Loucy (cell line): Measurements from ENCODE around the gene RIMBP2.

Source experiments
- H2AFZ ChIP-seq: fragments of 200-600 bp; sonication (generic); 2 replicates; pipeline ENCODE4 v1.6.0; 2016; ENCODE audit warnings: antibody characterized with exemption, mild to moderate bottlenecking, low read length, moderate library complexity
- H3F3A ChIP-seq: fragments of 200-600 bp; 2 replicates; pipeline ENCODE4 v1.6.0; 2016; ENCODE audit warnings: antibody characterized with exemption, low read depth, mild to moderate bottlenecking
- H3K27me3 ChIP-seq: fragments of 200-600 bp; sonication (generic); 2 replicates; pipeline ENCODE4 v1.6.1; 2014; ENCODE audit warnings: low read length, mild to moderate bottlenecking; ENCODE audit not compliant: insufficient read depth, poor library complexity, severe bottlenecking
- H3K36me3 ChIP-seq: fragments of 200-600 bp; sonication (generic); 2 replicates; pipeline ENCODE4 v1.6.1; 2016; ENCODE audit warnings: low read length; ENCODE audit not compliant: insufficient read depth
- H3K4me1 ChIP-seq: fragments of 200-600 bp; sonication (generic); 2 replicates; pipeline ENCODE4 v1.5.1; 2014; ENCODE audit warnings: low read length, mild to moderate bottlenecking; ENCODE audit not compliant: insufficient read depth, poor library complexity, severe bottlenecking
- H3K4me2 ChIP-seq: fragments of 200-600 bp; sonication (generic); 2 replicates; pipeline ENCODE4 v1.6.0; 2014; ENCODE audit warnings: antibody characterized with exemption, low read length, low read depth, mild to moderate bottlenecking; ENCODE audit not compliant: poor library complexity, severe bottlenecking
- H3K4me3 ChIP-seq: fragments of 200-600 bp; sonication (generic); 2 replicates; pipeline ENCODE4 v1.5.1; 2014; ENCODE audit warnings: low read length, mild to moderate bottlenecking, mixed read lengths; ENCODE audit not compliant: poor library complexity, severe bottlenecking
- H3K79me2 ChIP-seq: fragments of 200-600 bp; sonication (generic); 2 replicates; pipeline ENCODE4 v1.6.1; 2014; ENCODE audit warnings: low read length; ENCODE audit not compliant: insufficient read depth
- H3K9ac ChIP-seq: fragments of 200-600 bp; sonication (generic); 2 replicates; pipeline ENCODE4 v1.6.0; 2014; ENCODE audit warnings: mild to moderate bottlenecking, low read depth, low read length, moderate library complexity; ENCODE audit not compliant: poor library complexity, severe bottlenecking
- H3K9me2 ChIP-seq: fragments of 200-600 bp; sonication (generic); replicated peaks from 2 replicates; pipeline ENCODE4 v1.6.1; 2016; ENCODE audit warnings: low read depth, low read length, mixed read lengths
- H3K9me3 ChIP-seq: fragments of 200-600 bp; sonication (generic); 2 replicates; pipeline ENCODE4 v1.6.1; 2014; ENCODE audit warnings: mild to moderate bottlenecking, antibody characterized with exemption, low read length, low read depth; ENCODE audit not compliant: insufficient read depth
- H4K20me1 ChIP-seq: fragments of 200-600 bp; sonication (generic); 2 replicates; pipeline ENCODE4 v1.6.0; 2014; ENCODE audit warnings: antibody characterized with exemption, low read length, mild to moderate bottlenecking; ENCODE audit not compliant: insufficient read depth, poor library complexity, severe bottlenecking
- CTCF ChIP-seq: fragments of 200-600 bp; sonication (generic); conservative IDR thresholded peaks from 2 replicates; pipeline ENCODE4 v1.5.1; 2014; ENCODE audit warnings: mild to moderate bottlenecking, antibody characterized with exemption, low read length
- EZH2phosphoT487 ChIP-seq: fragments of 200-600 bp; IDR thresholded peaks from 2 replicates; pipeline ENCODE4 v1.6.1; 2018; ENCODE audit warnings: antibody characterized with exemption, mild to moderate bottlenecking, moderate library complexity, borderline replicate concordance

The RIMBP2 gene

GRCh38 chr12:130683080-130683479, 33.0 kb downstream of the RIMBP2 start:
- Histone ChIP-seq H3K9ac (no peak overlapping the region), H3K79me2 (no peaks in the 10 kb centered on the region), H3K9me2 (no peaks in the 10 kb centered on the region), H3K4me1 (no peaks in the 10 kb centered on the region), H3K36me3 (no peaks in the 10 kb centered on the region), H2AFZ (no peak overlapping the region), H3K4me2 (no peak overlapping the region), H3F3A (no peaks in the 10 kb centered on the region), H3K4me3 (no peak overlapping the region), H3K27me3 (no peaks in the 10 kb centered on the region), H4K20me1 (no peaks in the 10 kb centered on the region), H3K9me3 (peaks cover 4% of the 10 kb centered on the region; the same call in 1 of the 2 replicates)
- TF ChIP-seq CTCF (no peak), EZH2phosphoT487 (no peak)

- no peak overlapping the region for H3K9ac ChIP-seq
- H3K36me3 ChIP-seq = no peaks in the 10 kb centered on the region
- H3K9me2 ChIP-seq = no peaks in the 10 kb centered on the region
- H4K20me1 ChIP-seq = no peaks in the 10 kb centered on the region
- no peaks in the 10 kb centered on the region for H3K4me1 ChIP-seq
- H2AFZ ChIP-seq = no peak overlapping the region
- TF ChIP-seq CTCF (no peak), EZH2phosphoT487 (no peak)
- no peak overlapping the region for H3K4me3 ChIP-seq
- H3K27me3 ChIP-seq = no peaks in the 10 kb centered on the region
- H3K79me2 ChIP-seq = no peaks in the 10 kb centered on the region
- no peak overlapping the region for H3K4me2 ChIP-seq
- H3K9me3 ChIP-seq = peaks cover 4% of the 10 kb centered on the region; the same call in 1 of the 2 replicates
- no peaks in the 10 kb centered on the region for H3F3A ChIP-seq
These were observed 35.6 kb downstream of the RIMBP2 start for GRCh38 chr12:130680451-130680990.

- H3K4me2 ChIP-seq = no peak overlapping the region
- H3K4me1 ChIP-seq = no peaks in the 10 kb centered on the region
- no peak overlapping the region for H3K4me3 ChIP-seq
- no peaks in the 10 kb centered on the region for H3F3A ChIP-seq
- no peak for TF ChIP-seq CTCF
- H3K9me2 ChIP-seq = no peaks in the 10 kb centered on the region
- no peaks in the 10 kb centered on the region for H3K79me2 ChIP-seq
- no peaks in the 10 kb centered on the region; the same call in 1 of the 2 replicates for H3K9me3 ChIP-seq
- no peak overlapping the region for H2AFZ ChIP-seq
- H3K27me3 ChIP-seq = no peaks in the 10 kb centered on the region
- H3K36me3 ChIP-seq = no peaks in the 10 kb centered on the region
- H4K20me1 ChIP-seq = no peaks in the 10 kb centered on the region
- H3K9ac ChIP-seq = no peak overlapping the region
These were observed 38.0 kb downstream of the RIMBP2 start for GRCh38 chr12:130677957-130678558.
